Small intestine (tissue), 7 donors: ENCODE data around the gene SELPLG. TPM values are rescaled to one million over a fixed set of nuclear protein-coding genes. Genes with fewer than 3 reads are reported as not detected.

ENCODE experiments used
- DNase-seq, 2 donors: peaks; one replicate each; pipeline versions ENCODE4 v3.0.0 to v3.0.0-alpha.2; 2013
- FAIRE-seq: peaks from 2 replicates; lab custom pipeline; 2012; peaks lifted over from hg19 to GRCh38; lab: Jason Lieb, UNC
- H3K27ac ChIP-seq, 3 donors: one replicate each; pipeline ENCODE4 v1.5.1; 2013; ENCODE audit warnings: low read length in 2 of 3, mild to moderate bottlenecking in 2 of 3, control low read depth in 1 of 3, inconsistent platforms in 1 of 3, low read depth in 1 of 3, moderate library complexity in 1 of 3
- H3K27me3 ChIP-seq, 3 donors: one replicate each; pipeline ENCODE4 v1.6.1; 2013; ENCODE audit warnings: low read length in 3 of 3, inconsistent platforms in 1 of 3; ENCODE audit not compliant: control insufficient read depth in 3 of 3, insufficient read depth in 3 of 3
- H3K36me3 ChIP-seq, 3 donors: one replicate each; pipeline ENCODE4 v1.6.1; 2013; ENCODE audit warnings: low read length in 3 of 3, inconsistent platforms in 1 of 3, low read depth in 1 of 3, mild to moderate bottlenecking in 1 of 3, moderate library complexity in 1 of 3; ENCODE audit not compliant: control insufficient read depth in 3 of 3, insufficient read depth in 2 of 3
- H3K4me1 ChIP-seq, 3 donors: one replicate each; pipeline ENCODE4 v1.6.1; 2013; ENCODE audit warnings: low read length in 2 of 3, inconsistent platforms in 1 of 3, low read depth in 1 of 3, mild to moderate bottlenecking in 1 of 3, moderate library complexity in 1 of 3; ENCODE audit not compliant: control insufficient read depth in 3 of 3, insufficient read depth in 2 of 3
- H3K4me3 ChIP-seq, 3 donors: one replicate each; pipeline ENCODE4 v1.5.1; 2013; ENCODE audit warnings: low read length in 3 of 3, control low read depth in 1 of 3, inconsistent platforms in 1 of 3, low read depth in 1 of 3, mild to moderate bottlenecking in 1 of 3, moderate library complexity in 1 of 3
- H3K9me3 ChIP-seq, 2 donors: one replicate each; pipeline ENCODE4 v1.6.1; 2013; ENCODE audit warnings: low read depth in 1 of 2, low read length in 1 of 2; ENCODE audit not compliant: control insufficient read depth in 2 of 2, insufficient read depth in 1 of 2
- WGBS, 3 donors: extraction: QIAGEN DNeasy Blood & Tissue Kit; methylation state at CpG; one replicate each; pipeline ENCODE4 v1.1.7; 2013; 5-methylcytosine and 5-hydroxymethylcytosine counted together
- polyA plus RNA-seq, 4 donors: library from polyadenylated mRNA; stranded (reverse) in 3 of 4; unstranded in 1 of 4; fragments of 200-250 nt in 3 of 4; fragments of 120-200 nt in 1 of 4; gene quantifications; one replicate each; pipeline versions ENCODE4 v1.2.1 to v1.2.3, GENCODE V29; 2013
- donor health status: healthy with polysubstance abuse.
- donor health status: control.
- donor health status: control.
- donor health status: Bipolar disorder and iron deficiency.
- donor health status: healthy.

SELPLG gene
- polyA plus RNA-seq, 4 donors: 1.1 to 7.2 (median 4.6) TPM

DNA sequence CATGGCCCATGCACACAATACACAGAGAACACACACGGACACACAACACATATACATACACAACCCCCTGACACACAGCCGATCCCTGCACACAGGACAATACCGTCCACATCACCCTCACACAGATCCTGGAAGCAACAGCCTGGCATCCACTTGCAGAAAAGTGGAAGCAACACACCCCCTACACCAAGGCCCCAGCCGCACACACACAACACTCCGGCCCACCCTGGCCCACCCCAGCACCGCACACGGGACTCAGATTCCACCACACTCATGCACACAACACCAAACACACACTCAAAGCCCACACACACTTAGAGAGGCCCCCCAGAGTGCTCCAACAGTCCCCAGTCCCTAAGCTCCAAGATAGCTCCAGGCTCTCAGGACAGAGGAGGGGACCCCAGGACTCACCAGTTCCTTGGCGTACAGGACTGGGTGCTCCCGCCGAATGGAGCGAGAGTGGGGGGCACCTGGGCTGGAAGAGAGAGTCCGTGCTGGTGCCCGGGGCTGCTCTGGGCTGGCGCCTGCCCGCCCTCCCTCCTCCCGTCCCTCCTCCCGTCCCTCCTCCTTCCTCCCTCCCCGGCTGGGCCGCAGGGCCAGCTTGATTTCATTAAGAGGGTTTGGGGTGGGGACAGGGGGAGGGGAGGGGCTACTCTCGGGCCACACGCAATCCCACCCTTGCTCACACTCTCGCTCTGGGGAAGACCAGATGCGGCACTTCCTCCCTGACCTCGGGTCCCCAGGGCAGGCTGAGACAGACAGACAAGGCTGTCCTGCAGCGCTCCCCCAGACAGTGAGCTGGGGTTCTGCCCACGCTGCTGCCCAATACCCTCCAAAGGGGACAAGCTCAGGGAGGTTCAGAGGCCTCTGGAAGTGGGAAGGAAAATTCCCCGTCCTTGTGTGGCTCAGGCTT lies 35.9 kb downstream of the SELPLG start, which contains the start of gene TMEM119:
TSS of gene TMEM119 (minus strand) at position 526 of the 913 bp plus-strand sequence. CDS start 5,701 bp downstream, outside the sequence.
- DNase-seq (peak in 1 of 2 donors; percentile 28), FAIRE-seq (no peak)
- Histone ChIP-seq H3K36me3 (no peaks in the 10 kb centered on the region), H3K9me3 (no peaks in the 10 kb centered on the region), H3K4me3 (peak within 1 kb of the TSS in 1 of 3 donors; percentile 58), H3K27ac (peak within 1 kb of the TSS in 2 of 3 donors; percentile 46 to 58), H3K27me3 (no peaks in the 10 kb centered on the region), H3K4me1 (peaks cover 0 to 3% (median 0%) of the 10 kb centered on the region in 3 donors)
- WGBS, 3 donors: 43 to 49% (median 45%) methylated on average over 25 to 27 of the region's 27 CpGs

DNA sequence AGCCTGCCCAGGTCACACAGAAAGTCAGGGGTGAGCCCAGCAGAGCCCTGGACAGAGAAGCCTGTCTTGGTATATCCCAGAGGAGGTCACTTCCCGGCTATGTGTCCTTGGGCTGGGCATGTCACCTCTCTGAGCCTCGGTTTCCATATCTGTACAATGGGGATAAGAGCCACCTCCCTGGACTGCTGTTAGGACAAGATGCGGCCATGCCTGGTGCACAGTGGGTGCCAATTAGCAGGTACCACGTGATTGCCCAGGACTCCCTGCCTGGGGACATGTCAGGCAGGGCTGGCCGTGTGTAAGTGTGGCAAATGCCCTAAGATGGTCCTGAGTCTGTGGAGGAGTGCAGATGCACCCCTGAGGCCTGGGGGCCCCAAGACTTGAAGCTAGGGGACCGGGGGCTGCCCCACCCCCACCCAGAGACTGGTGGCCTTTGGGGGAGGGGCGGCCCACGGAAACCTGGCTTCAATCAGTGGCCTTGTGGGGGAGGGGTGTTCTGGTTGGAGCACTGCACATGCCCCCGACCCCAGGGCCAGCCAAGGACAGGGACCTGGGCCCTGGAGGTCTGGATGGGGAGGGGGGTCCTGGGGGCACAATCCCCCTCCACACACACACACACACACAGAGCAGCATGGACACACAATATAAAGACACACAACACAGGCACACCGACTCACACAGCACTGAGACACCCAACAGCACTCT lies 36.7 kb downstream of the SELPLG start:
- H3K4me3 ChIP-seq: peak overlapping the region in 1 of 3 donors; percentile 58
- no peaks in the 10 kb centered on the region for H3K9me3 ChIP-seq
- H3K36me3 ChIP-seq: no peaks in the 10 kb centered on the region
- H3K4me1 ChIP-seq: peaks cover 0 to 3% (median 0%) of the 10 kb centered on the region in 3 donors
- DNase-seq (no peak), FAIRE-seq (no peak)
- 49 to 53% (median 52%) methylated on average over 8 to 10 of the region's 10 CpGs for WGBS, 3 donors
- H3K27ac ChIP-seq: peak overlapping the region in 1 of 3 donors; percentile 33
- no peaks in the 10 kb centered on the region for H3K27me3 ChIP-seq

DNA sequence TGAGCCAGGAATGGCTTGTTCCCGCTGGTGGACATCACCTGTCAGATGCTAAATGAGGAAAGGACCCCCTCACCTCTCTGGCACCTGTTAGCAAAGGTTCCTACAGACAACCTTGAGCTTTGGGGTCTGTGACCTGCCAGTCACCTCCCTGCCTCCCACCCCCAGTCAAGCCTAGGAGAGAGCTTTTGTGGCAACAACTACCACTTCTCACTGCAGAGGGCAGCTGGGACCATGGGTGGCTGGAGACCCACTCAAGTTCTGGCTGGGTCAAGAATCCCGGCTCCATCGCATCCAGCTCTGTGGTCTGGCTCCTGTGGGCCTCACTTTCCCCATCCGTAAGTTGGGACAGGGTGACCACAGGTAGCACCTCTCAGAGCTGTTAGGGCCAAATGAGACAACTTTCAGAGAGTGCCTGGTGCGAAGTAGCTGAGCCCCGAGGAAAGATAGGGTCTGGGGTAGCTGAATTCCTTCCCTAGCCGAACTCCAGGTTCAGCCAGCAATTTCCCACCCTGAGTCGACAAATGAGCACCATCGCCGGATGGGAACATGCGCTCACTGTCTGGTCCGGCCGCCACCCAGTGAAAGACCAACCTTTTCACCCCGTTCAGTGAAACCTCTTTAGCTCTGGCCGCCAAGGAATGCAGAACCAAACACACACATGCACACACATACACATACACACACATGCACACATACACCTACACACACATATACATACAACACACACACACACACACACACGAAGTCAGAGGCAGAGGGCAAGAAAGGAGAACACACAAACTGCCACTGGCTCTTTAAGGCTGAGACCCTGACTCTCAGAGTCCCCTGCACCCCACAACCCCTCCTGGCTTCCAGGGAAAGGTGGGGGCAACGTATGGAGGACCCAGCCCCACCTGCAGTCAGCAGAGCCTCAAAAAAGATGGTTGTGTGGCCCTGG lies 37.7 kb downstream of the SELPLG start:
- no peak for FAIRE-seq
- peak overlapping the region in 1 of 3 donors; percentile 58 for H3K4me3 ChIP-seq
- H3K9me3 ChIP-seq: no peaks in the 10 kb centered on the region
- WGBS, 3 donors: 74 to 76% (median 76%) methylated on average over 17 of the region's 17 CpGs
- no peak for DNase-seq
- H3K4me1 ChIP-seq: peaks cover 0 to 3% (median 0%) of the 10 kb centered on the region in 3 donors
- peaks cover 0 to 2% (median 0%) of the 10 kb centered on the region in 3 donors for H3K36me3 ChIP-seq
- H3K27ac ChIP-seq: peak overlapping the region in 1 of 3 donors; percentile 30
- no peaks in the 10 kb centered on the region for H3K27me3 ChIP-seq

DNA sequence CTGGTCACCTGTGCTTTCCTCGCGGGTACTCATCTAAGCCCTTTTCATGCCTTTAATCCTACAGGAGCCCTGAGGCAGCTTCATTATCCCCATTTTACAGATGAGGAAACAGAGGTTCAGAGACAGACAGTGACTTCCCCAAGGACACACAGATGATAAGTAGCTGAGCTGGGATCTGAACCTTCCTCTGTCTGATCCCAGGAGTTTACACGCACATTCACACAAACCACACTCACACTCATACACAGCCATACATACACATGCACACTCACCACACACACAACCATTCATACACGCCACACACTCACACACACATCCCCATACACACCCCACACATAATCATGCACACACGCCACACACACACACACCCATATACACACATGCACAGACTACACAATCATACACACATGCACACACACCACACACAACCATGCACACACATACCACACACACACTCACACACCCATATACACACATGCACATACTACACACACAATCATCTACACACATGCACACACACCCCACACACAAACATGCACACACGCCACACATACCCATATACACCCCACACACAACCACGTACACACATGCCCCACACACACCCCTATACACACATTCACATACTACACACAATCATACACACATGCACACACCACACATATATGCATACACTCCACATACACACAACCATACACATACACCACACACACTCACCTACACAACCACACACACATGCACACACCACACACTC lies 38.6 kb downstream of the SELPLG start:
- no peak for DNase-seq
- no peak for FAIRE-seq
- no peaks in the 10 kb centered on the region for H3K9me3 ChIP-seq
- H3K27ac ChIP-seq: no peak overlapping the region
- peaks cover 0 to 2% (median 0%) of the 10 kb centered on the region in 3 donors for H3K36me3 ChIP-seq
- no peak overlapping the region for H3K4me3 ChIP-seq
- WGBS, 3 donors: 87 to 91% (median 89%) methylated on average over 7 of the region's 7 CpGs
- H3K27me3 ChIP-seq: no peaks in the 10 kb centered on the region
- peaks cover 0 to 3% (median 0%) of the 10 kb centered on the region in 3 donors for H3K4me1 ChIP-seq

DNA sequence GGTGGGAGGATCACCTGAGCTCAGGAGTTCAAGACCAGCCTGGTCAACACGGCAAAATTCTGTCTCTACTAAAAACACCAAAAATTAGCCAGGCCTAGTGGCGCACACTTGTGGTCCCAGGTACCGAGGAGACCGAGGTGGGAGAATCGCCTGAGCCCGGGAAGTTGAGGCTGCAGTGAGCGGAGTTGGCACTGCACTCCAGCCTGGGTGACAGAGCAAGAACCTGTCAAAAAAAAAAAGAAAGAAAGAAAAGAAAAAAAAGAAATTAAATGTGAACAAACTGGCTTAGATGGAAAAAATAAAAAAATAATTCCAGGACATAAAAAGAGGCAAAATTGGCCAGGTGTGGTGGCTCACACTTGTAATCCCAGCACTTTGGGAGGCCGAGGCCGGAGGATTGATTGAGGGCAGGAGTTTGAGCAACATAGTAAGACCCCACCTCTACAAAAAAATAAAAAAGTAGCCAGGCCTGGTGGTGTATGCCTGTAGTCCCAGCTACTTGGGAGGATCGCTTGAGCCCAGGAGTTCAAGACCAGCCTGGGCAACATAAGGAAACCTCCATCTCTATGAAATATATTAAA lies 39.3 kb downstream of the SELPLG start:
- FAIRE-seq (no peak), DNase-seq (no peak)
- Histone ChIP-seq H3K27ac (no peak overlapping the region), H3K4me1 (peaks cover 0 to 3% (median 0%) of the 10 kb centered on the region in 3 donors), H3K4me3 (no peak overlapping the region), H3K9me3 (no peaks in the 10 kb centered on the region), H3K27me3 (no peaks in the 10 kb centered on the region), H3K36me3 (peaks cover 0 to 2% (median 0%) of the 10 kb centered on the region in 3 donors)
- 93 to 94% (median 93%) methylated on average over 10 of the region's 10 CpGs for WGBS, 3 donors

DNA sequence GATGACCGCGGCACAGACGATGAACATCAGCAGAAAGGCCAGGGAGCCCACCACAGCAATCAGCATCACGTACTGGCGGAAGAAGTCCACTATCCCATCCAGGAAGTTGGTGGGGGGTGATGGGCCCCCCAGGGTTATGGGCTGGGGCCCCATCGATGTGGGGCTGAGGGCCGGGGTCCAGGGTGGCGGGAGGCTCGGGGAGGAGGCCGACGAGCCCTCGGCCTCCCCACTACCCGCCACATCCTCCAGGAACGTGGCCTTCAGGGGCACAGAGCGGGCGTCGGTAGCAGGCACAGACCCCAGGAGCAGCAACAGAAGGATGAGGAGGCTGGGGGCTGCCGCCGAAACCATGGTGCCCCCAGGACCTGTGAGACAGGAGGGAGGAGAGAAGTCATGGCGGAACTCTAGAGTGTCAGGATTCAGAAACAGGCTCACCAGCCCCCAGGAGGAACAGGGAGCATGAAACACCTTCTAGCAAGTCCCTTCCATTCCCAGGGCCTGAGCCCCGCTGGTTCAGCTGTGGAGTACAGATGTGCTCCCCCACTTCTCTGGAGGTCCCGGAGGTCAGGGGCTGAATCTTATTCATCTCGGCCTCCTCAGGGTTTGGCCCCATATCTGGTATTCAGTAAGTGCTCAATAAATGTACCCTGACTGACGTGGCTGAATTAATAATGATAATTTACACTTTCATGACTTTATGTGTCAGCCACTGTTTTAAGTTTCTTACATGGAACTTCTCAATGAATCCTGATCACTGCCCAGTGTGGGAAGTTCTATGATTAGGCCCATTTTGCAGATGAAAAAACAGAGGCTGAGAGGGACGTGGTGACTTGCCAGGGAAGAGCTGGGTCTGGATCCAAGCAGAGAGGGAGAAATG lies 41.4 kb downstream of the SELPLG start:
- no peaks in the 10 kb centered on the region for H3K27me3 ChIP-seq

More for the DNA sequence above, 41.4 kb downstream of the SELPLG start:
- Histone ChIP-seq H3K4me3 (no peak overlapping the region), H3K9me3 (no peaks in the 10 kb centered on the region), H3K36me3 (peaks cover 0 to 2% (median 0%) of the 10 kb centered on the region in 3 donors), H3K4me1 (no peaks in the 10 kb centered on the region), H3K27ac (no peak overlapping the region)
- DNase-seq (no peak), FAIRE-seq (no peak)
- WGBS, 3 donors: 89 to 93% (median 90%) methylated on average over 25 of the region's 25 CpGs
